GM04503 (cell line): ENCODE results near the gene HSPG2.
A peak's percentile ranks its signal among the peaks of the same experiment; 100 is the strongest.
"Not testable (repeated sequence)": the region's sequence is repeated elsewhere in the genome, so short reads cannot be mapped to it uniquely, and the experiment has no call there.

ENCODE experiments used
- DNase-seq: peaks from one replicate; pipeline ENCODE4 v3.0.0-alpha.2; 2012; ENCODE audit warnings: low read depth

HSPG2 gene

DNA sequence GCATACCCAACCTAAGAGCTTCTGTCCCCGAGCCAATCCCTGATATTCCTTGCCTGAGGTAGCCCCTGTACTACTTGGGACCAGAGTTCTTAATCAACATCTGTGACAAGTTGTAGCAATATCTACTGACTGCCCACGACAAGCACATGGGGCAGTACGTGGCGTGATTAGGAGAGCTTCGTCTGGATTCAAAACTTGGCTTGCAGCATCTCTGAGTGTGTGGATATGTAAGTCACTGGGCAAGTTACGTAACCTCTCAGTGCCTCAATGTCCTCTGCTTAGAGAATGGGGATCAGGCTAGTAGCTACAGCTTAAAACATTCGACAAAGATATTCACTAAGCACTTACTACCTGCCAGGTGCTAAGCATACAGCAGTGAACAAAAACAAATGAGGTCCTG lies 5.0 kb downstream of the HSPG2 start:
- no peak for DNase-seq

- peak; percentile 84 for DNase-seq
Observed at GRCh38 chr1:21931171-21932093, 5.7 kb downstream of the HSPG2 start.

- DNase-seq, result no peak
Observed at GRCh38 chr1:21930629-21931170, 6.4 kb downstream of the HSPG2 start.

DNA sequence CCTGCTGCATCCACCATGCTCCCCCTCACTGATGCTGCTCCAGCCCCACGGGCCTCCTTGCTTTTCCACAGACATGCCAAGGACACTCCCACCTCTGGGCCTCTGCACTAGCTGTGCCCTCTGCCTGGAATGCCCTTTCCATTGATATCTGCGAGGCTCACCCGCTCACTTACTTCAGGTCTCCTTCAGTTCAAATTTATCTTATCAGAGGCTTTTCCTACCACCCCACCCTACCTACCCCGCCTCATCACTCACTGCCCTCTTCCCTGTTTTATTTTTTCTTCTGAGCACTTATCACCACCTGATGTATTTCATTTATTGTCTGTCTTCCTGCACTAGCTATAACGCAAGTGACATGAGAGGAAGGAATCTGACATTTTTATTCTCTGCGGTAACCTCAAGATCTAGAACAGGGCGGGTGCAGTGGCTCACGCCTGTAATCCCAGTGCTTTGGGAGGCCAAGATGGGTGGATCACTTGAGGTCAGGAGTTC lies 7.0 kb downstream of the HSPG2 start:
- DNase-seq, result no peak

GRCh38 chr1:21927533-21928237 lies 9.4 kb downstream of the HSPG2 start:
- DNase-seq, result no peak

GRCh38 chr1:21926814-21927532 lies 10.1 kb downstream of the HSPG2 start:
- peak; percentile 86 for DNase-seq

GRCh38 chr1:21926065-21926464 lies 11.0 kb downstream of the HSPG2 start:
- DNase-seq, result no peak

GRCh38 chr1:21925334-21925940 lies 11.7 kb downstream of the HSPG2 start:
- DNase-seq, result no peak

- no peak for DNase-seq
Observed at GRCh38 chr1:21924503-21925005, 12.6 kb downstream of the HSPG2 start.

DNA sequence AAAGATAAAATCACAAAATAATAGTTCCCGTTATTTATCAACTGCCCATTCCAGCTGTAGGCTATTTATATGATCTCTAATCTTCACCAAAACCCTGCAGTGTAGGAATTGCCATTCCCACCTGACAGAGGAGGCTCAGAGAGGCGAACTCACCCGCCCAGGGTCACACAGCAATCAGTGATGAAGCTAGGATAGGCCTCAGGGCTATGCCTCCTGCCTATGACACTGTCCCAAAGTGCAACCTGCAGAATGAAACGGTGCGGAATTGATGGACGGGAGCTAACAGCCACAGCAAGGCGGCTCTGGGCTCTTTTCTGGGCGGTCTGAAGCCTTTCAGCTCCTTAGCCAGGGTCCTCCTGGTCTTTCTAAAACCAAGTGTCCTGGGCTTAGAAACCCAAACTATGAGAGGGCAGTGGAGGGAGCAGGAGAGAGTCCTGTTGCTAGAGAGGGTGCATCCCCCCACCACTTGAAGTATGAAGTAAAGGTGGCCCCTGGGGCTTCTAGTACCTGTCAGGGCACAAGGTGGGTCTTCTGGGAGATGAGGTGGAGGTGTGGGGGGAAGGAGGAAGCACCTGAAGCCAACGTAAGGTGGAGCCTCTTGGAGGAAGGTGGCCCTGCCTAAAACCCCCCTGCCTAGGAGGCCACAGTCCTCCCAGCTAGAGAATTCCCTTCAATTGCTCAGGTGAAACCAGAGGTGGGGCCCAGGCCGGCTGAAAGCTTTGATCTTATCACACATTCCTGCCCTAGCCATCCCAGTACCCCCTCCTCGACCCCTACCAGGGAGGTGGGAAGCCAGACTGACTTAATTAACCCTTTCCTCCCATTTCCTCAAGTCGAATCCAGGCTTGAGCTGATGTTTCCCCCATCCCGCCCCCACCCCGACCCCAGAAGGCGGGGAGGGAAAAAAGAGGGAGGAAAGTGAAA lies 14.8 kb downstream of the HSPG2 start:
- no peak for DNase-seq

DNA sequence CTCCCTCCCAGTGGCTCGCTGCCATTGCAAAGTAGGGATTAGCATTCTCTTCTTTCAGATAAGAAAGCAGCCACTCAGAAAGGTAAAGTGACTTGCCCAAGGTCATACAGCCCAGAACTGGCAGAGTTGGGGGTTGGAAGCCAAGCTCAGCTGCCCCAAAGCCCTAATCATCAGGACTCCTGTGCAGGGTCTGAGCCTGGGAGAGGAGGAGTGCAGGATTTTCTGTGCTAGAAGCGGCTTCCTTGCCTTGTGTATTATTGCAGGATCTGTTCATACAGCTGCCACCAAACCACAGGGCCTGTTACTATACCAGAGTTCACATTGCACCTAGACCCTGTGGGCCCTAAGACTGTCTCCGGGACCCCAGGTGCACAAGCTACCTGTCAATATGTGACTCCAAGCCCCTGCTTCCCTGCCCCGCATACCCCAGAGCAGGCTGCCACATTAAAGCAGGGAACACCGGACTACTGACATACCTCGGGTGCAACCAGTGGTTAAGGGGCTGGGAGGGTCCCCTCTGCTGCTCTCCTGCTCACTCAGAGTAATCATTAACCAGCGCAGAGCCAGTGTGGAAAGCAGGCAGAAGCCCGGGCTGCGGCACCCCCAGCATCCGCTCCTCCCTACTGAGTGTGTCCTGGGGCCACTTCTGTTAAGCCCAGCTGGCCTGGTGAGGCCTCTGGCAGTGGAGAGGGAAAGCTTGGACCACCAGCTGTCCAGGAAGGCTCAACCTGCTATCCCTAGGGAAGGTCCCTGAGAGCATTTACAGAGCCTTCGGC lies 15.8 kb downstream of the HSPG2 start:
- DNase-seq, result no peak

- no peak for DNase-seq
Observed at GRCh38 chr1:21919520-21919919, 17.6 kb downstream of the HSPG2 start.

DNA sequence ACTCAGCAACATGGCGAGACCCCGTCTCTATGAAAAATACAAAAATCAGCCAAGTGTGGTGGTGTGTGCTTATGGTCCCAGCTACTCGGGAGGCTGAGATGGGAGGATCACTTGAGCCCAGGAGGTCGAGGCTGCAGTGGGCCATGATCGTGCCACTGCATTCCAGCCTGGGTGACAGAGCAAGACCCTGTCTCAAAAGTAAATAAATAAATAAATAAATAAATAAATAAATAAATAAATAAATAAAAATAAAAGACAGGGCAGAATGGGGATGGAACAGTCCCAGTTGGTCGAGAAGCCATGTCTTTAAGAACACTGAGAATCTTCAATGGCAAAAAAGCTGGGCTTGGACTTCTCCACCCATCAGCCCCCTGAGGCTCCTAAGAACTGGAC lies 19.9 kb downstream of the HSPG2 start:
- DNase-seq, result not testable (repeated sequence)

- DNase-seq, result no peak
Observed at GRCh38 chr1:21916447-21917238, 20.5 kb downstream of the HSPG2 start.

DNA sequence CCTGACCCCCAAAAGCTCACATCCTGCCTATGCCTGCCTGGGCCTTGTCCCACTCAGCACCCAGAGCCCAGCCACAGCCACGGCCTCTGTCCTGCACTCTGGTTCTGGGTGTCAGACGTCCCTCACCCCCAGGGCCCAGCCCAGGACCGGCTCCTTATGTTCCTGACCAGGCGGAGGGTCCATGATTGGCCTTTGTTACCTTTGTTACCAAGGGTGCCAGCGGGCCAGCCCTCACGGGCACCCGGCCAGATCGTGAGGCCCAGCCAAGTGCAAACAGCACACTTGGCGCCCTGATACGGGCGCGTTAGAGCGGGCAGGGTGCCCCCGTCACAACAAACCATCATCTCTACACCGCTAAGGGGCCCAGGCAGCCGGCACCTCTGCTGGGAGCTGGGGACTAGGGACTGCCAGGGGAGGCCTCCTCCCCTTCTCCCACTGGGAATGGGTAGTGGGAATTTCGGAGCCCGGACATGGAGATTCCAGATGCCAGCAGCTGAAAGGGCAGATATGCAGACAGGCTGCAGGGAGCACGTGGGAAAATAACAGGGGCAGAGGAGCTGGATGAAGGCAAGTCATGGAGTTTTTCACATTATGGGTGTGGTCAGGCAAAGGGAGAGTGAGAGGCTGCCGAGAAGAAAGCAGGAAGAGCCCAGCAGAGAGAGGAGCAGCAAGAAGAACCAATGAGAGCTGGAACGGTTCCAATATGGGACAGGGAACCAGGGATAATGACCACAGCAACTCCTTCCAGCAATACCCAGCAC lies 22.1 kb downstream of the HSPG2 start:
- no peak for DNase-seq

GRCh38 chr1:21914450-21914849 lies 22.7 kb downstream of the HSPG2 start:
- no peak for DNase-seq

DNA sequence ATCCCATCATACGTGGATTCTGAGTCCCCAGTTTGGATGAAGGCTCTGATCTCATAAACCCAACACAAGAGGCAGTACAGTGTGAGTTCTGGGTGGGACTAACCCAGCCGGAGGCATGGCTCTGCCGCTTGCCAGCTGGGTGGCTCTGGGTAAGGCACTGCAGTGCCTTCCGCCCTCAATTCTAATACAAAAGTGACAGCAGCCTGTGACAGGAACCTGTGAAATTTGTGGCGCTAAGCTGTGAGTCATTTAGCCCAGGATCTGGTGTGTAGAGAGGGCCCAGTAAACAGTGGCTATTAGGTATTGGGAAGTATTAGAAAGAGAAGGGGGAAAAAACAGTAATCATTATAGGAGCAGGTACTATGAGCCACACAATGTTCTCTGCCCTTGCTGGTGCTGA lies 23.3 kb downstream of the HSPG2 start:
- DNase-seq, result no peak

DNA sequence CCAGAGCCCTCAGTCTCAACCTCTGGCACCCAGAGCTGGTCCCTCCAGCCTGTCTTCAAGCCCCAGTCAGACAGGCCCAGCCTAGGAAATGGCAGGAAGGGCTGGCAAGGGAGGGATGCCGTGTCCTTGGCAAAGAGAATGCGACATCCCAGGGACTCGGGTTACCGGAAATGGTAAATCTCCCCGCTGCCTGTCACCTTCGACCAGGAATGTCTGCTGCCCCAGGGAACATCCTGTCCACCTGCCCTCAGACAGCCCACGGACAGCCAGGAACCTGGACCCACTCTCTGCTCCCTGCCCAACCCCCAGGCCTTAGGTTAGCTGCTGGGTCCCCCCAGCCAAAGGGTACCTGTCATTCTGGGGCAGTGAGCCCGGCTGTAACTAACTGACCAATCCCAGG lies 23.9 kb downstream of the HSPG2 start:
- DNase-seq, result no peak
